AG10803 (cell line): Measurements from ENCODE around the gene DDX20.
"Not testable (repeated sequence)": the region's sequence is repeated elsewhere in the genome, so short reads cannot be mapped to it uniquely, and the experiment has no call there.

ENCODE experiments used
- DNase-seq: peaks from one replicate; pipeline ENCODE4 v3.0.0; 2010; ENCODE audit warnings: low read depth
- H3K4me3 ChIP-seq: 2 replicates; pipeline ENCODE4 v1.5.1; 2011; ENCODE audit warnings: mild to moderate bottlenecking, low read length, control low read depth
- TF ChIP-seq, protein P1 (sequence below): conservative IDR thresholded peaks from 2 replicates; pipeline ENCODE4 v1.5.1; 2011; ENCODE audit warnings: mild to moderate bottlenecking, low read length, control low read depth, inconsistent platforms

DDX20 gene

DNA sequence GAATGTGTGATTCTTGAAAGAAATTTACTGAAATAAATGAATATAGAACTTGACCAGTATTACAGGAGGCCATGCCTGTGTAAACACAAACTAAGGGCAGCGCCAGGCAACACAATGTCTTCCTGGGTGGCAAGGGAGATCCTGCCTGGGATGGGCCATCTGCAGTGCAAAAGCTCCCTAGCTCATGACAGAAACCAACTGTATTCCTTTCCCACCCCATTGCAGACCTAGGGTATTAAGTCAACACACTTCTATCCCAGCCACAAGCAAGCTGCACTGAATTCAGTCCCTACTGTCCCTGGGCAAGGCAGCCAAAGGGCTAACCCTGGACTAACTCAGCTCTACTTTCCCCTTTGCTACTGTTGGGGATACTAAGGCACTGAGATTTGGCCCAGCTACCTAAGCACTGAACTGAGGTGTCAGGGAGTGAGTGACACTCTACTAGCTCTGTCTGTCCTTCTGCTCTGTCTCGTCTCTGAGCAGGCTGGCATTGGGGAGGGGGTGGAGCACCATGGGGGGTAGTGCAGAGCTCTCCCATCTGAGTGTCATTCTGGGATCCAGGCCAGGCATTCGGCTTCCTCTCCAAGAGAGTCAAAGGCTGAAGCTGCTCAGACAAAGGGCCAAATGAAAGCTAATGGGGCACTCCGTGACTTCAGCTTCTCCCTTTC lies 19.0 kb upstream of the DDX20 start:
- no peak for DNase-seq
- TF ChIP-seq, protein P1, sequence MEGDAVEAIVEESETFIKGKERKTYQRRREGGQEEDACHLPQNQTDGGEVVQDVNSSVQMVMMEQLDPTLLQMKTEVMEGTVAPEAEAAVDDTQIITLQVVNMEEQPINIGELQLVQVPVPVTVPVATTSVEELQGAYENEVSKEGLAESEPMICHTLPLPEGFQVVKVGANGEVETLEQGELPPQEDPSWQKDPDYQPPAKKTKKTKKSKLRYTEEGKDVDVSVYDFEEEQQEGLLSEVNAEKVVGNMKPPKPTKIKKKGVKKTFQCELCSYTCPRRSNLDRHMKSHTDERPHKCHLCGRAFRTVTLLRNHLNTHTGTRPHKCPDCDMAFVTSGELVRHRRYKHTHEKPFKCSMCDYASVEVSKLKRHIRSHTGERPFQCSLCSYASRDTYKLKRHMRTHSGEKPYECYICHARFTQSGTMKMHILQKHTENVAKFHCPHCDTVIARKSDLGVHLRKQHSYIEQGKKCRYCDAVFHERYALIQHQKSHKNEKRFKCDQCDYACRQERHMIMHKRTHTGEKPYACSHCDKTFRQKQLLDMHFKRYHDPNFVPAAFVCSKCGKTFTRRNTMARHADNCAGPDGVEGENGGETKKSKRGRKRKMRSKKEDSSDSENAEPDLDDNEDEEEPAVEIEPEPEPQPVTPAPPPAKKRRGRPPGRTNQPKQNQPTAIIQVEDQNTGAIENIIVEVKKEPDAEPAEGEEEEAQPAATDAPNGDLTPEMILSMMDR: no peak
- no peak overlapping the region for H3K4me3 ChIP-seq

DNA sequence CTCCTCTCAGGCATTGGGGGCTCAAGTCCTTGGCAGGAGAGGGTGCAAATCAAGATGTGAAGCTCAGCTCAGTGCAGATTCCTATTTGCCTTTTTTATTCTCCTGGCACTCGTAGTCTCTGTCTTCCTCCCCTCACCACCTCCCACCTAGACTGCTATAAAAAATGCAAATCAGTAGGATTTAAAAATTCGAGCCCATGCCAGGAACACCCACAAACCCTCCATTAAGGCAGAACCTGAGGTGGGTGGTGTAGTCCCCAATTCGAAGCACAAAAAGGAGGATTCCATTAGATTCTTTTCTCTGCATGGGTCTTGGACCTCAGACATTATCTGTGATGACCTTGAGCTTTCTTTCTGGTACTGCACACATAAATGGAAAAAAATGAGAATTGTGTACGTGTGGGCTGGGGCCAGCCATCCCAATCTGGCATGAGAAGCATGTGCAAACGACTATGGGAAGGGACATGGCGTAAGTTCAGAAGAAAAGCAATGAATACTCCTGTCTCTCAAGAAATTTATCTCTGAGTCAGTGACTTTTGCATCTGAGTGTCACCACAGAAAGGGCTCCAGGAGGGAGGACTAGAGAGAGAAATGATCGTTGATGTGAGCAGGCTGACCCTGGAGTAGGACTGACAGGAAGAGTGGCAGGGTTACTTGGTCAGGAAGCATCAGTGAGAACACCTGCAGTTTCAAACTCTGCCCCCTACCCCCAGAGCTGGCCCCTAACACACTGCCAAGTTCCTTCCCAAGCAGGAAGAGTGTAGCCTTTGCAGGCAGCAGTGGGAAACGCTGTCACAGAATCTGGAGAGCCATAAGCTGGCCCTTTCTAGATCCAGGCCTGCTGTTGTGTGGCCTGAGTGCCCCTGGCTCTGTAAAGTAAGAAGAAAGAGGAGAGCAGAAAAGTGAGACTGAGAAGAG lies 18.2 kb upstream of the DDX20 start:
- TF ChIP-seq, protein P1: no peak
- peak overlapping the region; percentile 67 for H3K4me3 ChIP-seq
- no peak for DNase-seq

DNA sequence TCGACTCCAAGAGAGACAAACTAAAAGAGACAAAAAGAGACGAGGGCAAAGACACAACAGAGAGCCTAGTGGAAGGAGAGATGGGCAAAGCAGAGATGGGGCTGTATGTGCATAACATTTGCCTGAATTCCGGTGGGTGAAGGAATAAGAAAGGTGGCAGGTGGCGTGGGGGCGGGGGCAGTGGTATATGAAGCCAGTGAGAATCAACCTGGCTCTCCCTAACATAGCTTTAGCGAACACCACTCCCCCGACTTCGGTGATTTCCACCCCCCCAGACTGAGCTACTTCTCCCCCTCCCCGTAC lies 17.6 kb upstream of the DDX20 start:
- TF ChIP-seq, protein P1: no peak
- DNase-seq: no peak
- H3K4me3 ChIP-seq: peak overlapping the region; percentile 67

DNA sequence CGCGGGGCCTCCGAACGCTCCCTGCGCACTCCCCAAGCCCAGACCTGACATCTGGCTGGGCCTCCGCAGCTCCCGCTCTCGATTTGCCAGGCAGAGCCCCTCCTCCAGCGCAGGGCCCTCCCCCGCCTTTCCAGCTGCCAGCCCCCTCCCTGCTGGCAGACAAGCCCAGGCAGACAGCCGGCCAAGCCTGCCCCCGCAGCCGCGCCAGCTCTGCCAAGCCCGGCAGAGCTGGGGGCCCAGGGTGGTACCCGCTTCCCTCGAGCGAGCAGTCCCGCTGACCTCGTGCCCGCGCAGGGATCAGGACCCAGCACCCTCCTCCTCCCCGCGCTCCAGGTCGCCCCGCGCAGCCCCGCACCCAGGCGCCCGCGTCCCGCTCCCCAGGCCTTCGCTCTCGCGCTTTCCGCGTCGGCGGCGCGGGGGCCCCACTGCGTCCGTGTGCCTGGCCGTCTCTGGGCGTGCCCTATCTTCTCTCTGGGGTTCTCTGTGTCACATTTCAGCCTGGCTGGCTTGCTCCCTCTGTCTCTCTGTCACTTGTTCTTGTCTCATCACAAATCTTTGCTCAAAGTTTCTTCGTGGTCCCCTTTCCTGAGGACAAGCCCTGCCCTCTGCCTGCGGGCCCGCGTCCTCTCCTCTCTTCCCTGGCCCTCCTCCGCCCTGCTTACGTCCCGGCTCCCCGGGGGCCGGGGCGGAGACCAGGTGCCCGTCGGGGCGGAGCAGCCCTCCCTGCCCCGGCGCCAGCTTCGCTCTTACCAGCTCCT lies 17.1 kb upstream of the DDX20 start:
- DNase-seq: peak; percentile 49
- H3K4me3 ChIP-seq: peak overlapping the region; percentile 67
- TF ChIP-seq, protein P1: no peak

DNA sequence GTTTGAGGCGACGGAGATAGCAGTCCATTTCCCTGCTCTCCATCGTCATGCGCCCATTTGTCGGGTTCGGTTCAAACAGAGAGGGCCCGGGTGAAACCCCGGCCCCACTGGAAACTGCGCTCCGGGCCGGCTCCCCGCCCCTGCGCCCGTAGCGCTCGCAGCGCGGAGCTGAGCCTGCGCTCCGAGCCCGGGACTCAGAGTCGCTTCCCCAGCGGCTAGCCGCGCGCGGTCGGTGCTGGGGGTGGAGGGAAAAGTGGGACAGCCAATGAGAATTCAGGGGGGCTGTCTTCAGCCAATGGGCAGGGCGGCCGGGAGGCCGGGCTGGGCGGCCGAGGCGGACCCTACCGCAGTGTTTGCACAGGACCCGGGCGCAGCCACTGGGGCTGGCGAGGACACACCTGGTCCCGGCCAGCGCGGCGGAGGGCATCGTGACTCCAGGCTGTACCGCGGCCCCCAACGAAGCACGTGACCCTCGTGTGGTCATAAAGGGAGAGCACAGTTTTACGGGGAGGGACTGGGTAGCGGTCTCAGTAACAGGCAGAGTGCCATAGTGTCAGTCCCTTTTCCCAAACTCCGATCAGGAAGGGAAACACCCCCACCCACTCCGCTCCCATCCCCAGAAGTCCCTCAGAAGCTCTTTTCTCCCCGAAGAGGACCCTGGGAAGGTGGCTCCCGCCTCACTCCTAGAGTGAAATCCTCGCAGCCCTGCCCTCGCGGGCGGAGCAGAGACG lies 16.3 kb upstream of the DDX20 start, which contains the start of gene INKA2:
Gene INKA2 (minus strand): TSS at position 202 of the 731 bp plus-strand sequence. CDS start 153 bp downstream, at position 49.
- peak within 1 kb of the TSS; percentile 67 for H3K4me3 ChIP-seq
- peak; percentile 78 for DNase-seq
- TF ChIP-seq, protein P1: no peak

DNA sequence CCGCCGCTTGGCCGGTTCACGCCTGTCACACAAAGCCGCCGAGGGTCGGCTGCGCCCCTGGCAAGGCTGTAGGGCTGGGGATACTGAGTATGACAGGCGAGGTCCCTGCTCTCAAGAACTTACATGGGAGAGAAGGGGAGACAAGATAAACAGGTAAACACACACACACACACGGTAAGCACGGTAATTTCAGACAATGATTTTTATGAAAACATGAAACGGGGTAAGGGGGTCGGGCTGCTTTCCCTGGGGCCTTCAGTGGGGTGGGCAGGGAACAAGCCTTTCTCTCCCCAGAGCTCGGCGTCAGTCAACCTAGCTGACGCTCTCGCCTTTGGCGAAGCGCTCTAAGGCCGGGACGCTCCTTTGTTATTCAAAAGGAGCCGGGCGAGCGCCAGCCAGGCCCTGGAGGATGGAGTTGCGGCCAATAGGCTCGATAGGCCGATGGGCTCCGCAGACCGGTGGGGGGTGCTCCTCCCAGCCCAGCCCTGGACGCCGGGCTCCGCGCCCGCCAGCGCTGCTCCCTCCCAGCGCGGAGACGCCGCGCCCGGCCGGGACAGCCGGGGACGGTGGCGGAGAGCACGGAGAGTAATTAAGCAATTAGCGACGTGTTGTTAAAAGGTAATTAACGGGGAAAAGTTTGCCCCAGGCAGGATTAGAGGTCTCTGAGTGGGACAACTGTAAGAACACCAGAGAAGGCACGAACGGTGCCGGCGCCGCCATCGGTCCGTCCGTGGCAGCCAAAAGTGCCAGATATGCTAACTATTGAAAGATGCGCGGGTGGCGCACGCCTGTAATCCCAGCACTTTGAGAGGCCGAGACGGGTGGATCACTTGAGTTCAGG lies 15.6 kb upstream of the DDX20 start:
- DNase-seq: peak; percentile 69
- TF ChIP-seq, protein P1: no peak

DNA sequence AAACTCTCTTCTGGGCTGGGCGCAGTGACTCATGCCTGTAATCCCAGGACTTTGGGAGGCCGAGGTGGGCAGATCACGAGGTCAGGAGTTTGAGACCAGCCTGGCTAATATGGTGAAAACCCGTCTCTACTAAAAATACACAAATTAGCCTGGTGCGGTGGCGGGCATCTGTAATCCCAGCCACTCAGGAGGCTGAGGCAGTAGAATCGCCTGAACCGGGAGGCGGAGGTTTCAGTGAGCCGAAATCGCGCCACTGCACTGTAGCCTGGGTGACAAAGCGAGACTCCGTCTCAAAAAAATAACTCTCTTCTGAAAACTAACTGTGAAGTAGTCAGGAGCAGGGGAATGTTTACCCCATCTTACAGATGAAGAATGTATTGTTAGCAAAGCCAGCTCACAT lies 13.4 kb upstream of the DDX20 start:
- not testable (repeated sequence) for H3K4me3 ChIP-seq, DNase-seq

More for the DNA sequence above, 15.6 kb upstream of the DDX20 start:
- peak overlapping the region; percentile 67 for H3K4me3 ChIP-seq
